Spleen (tissue), 7 donors: ENCODE data around the gene ARHGEF12.

Experiments used
- CTCF ChIP-seq, 11 experiments: fragments of 200-600 bp in 7 of 11; fragments of 450-650 bp in 4 of 11; sonication (generic) in 4 of 11; IDR thresholded peaks in 8 of 11; conservative IDR thresholded peaks in 3 of 11; 1 replicate in 7 of 11; 2 replicates in 4 of 11; pipeline versions ENCODE4 v1.4.0 to v1.8.0; 2016 to 2021; ENCODE audit warnings: antibody characterized with exemption in 11 of 11, inconsistent platforms in 4 of 11, mild to moderate bottlenecking in 1 of 11
- POLR2A ChIP-seq, 3 donors: fragments of 450-650 bp; IDR thresholded peaks; one replicate each; pipeline ENCODE4 v1.5.1; 2017; ENCODE audit warnings: antibody characterized with exemption in 3 of 3, mild to moderate bottlenecking in 1 of 3
- POLR2AphosphoS5 ChIP-seq, 3 donors: sonication (generic); formaldehyde crosslinking; IDR thresholded peaks; one replicate each; pipeline ENCODE4 v1.5.1; 2017; ENCODE audit warnings: antibody characterized with exemption in 3 of 3
- donor health status: DM: no; HTN: no; CAD: no; lungs with moderate emphysema.
- donor health status: DM: no; HTN: no; CAD: no.
- donor health status: DM: no; HTN: no; CAD: no.

DNA sequence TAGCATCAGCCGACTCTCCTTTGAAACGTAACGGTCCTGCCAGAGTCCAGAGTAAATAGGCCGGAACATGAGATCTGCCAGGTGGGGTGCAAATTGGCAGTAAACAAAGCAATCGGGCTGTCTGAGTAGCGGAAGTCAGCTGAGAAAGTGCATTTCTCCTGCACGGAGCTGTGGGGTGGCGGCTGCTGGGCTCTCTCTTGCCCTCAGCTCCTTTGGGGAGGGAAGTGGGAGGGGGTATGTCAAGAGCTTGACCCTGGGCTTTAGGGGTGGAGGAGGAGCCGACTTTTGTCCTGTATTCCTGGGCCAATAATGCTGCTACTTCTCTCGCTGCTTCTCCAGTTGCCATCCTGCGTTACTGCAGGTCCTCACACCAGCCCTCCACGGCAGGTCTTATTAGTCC is 187.0 kb downstream of the ARHGEF12 start:
- TF ChIP-seq POLR2A (IDR thresholded peaks at IDR 0.05) (no peak), CTCF (IDR thresholded peaks at IDR 0.05 in 8 of 11, conservative IDR thresholded peaks at IDR 0.05 in 3 of 11) (no peak), POLR2AphosphoS5 (IDR thresholded peaks at IDR 0.05) (no peak)
